H1 (cell line): Measurements from ENCODE around the gene DUSP18.

Experiments used
- SP4 ChIP-seq: IDR thresholded peaks from 2 replicates; pipeline ENCODE4 v1.6.1; 2012; ENCODE audit warnings: low read length, inconsistent platforms
- TEAD4 ChIP-seq: IDR thresholded peaks from 2 replicates; pipeline ENCODE4 v1.6.1; 2012; ENCODE audit warnings: low read depth, low read length, inconsistent platforms, mixed read lengths
- ZNF274 ChIP-seq: IDR thresholded peaks from 2 replicates; pipeline ENCODE4 v1.7.0; 2012; ENCODE audit warnings: low read length, borderline replicate concordance; ENCODE audit errors: extremely low read depth

GRCh38 chr22:30701872-30702271 is 34.2 kb upstream of the DUSP18 start:
- no peak for TF ChIP-seq SP4
- no peak for TF ChIP-seq TEAD4
- no peak for TF ChIP-seq ZNF274
